HL-60 (cell line): ENCODE data around the gene TOMM22.
"Not testable (repeated sequence)": the region's sequence is repeated elsewhere in the genome, so short reads cannot be mapped to it uniquely, and the experiment has no call there.

ENCODE experiments used
- DNase-seq, 2 experiments: peaks; one replicate each; pipeline ENCODE4 v3.0.0-alpha.2; 2010 to 2020; ENCODE audit warnings: low read depth in 1 of 2, low spot score in 1 of 2
- H3K27ac ChIP-seq: fragments of 250-450 bp; sonication (Bioruptor Pico); replicated peaks from 2 replicates; pipeline ENCODE4 v1.5.1; 2020; ENCODE audit warnings: mild to moderate bottlenecking, moderate library complexity
- H3K27me3 ChIP-seq: fragments of 250-450 bp; sonication (Bioruptor Pico); 2 replicates; pipeline ENCODE4 v1.5.1; 2021; ENCODE audit warnings: mild to moderate bottlenecking, moderate library complexity; ENCODE audit not compliant: insufficient read depth, poor library complexity, severe bottlenecking
- H3K4me3 ChIP-seq: replicated peaks from 2 replicates; pipeline ENCODE4 v1.5.1; 2011; ENCODE audit warnings: mild to moderate bottlenecking, control low read depth, low read length; ENCODE audit not compliant: insufficient read depth
- GABPA ChIP-seq: IDR thresholded peaks from 2 replicates; pipeline ENCODE4 v1.6.1; 2012; ENCODE audit warnings: low read depth
- POLR2AphosphoS5 ChIP-seq: IDR thresholded peaks from 2 replicates; pipeline ENCODE4 v1.6.1; 2012; ENCODE audit warnings: low read depth
- SPI1 ChIP-seq: IDR thresholded peaks from 2 replicates; pipeline ENCODE4 v1.6.1; 2012; ENCODE audit warnings: low read depth, mild to moderate bottlenecking, borderline replicate concordance
- TF ChIP-seq, protein P1 (sequence below): IDR thresholded peaks from one replicate; pipeline ENCODE4 v1.5.1; 2011; ENCODE audit warnings: low read length, control low read depth, inconsistent platforms; ENCODE audit not compliant: insufficient read depth
- TF ChIP-seq, protein P2 (sequence below): IDR thresholded peaks from 2 replicates; pipeline ENCODE4 v1.6.1; 2012; ENCODE audit warnings: low read depth; ENCODE audit not compliant: insufficient replicate concordance

The TOMM22 gene

DNA sequence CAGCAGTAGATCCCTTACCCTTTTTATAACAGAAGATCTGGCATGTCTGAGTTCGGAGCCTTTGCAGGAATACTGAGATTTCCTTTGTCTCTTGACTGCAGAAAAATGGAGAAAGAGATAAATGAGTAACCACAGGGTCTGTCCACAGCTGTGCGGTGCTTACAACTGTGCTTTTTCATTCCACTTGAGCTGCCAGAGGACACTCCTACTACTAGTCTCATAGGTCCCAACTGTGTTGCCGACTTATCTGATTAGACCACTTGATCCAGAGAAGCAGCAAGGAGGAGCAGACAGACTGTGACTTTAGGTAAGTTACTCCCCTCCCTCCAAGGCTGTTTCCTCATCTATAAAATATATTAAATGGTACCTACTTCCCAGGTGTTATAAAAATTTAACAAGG, 43.0 kb upstream of the TOMM22 start:
- TF ChIP-seq, protein P1, sequence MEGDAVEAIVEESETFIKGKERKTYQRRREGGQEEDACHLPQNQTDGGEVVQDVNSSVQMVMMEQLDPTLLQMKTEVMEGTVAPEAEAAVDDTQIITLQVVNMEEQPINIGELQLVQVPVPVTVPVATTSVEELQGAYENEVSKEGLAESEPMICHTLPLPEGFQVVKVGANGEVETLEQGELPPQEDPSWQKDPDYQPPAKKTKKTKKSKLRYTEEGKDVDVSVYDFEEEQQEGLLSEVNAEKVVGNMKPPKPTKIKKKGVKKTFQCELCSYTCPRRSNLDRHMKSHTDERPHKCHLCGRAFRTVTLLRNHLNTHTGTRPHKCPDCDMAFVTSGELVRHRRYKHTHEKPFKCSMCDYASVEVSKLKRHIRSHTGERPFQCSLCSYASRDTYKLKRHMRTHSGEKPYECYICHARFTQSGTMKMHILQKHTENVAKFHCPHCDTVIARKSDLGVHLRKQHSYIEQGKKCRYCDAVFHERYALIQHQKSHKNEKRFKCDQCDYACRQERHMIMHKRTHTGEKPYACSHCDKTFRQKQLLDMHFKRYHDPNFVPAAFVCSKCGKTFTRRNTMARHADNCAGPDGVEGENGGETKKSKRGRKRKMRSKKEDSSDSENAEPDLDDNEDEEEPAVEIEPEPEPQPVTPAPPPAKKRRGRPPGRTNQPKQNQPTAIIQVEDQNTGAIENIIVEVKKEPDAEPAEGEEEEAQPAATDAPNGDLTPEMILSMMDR = no peak
- TF ChIP-seq GABPA = no peak
- no peak for TF ChIP-seq SPI1
- TF ChIP-seq, protein P2, sequence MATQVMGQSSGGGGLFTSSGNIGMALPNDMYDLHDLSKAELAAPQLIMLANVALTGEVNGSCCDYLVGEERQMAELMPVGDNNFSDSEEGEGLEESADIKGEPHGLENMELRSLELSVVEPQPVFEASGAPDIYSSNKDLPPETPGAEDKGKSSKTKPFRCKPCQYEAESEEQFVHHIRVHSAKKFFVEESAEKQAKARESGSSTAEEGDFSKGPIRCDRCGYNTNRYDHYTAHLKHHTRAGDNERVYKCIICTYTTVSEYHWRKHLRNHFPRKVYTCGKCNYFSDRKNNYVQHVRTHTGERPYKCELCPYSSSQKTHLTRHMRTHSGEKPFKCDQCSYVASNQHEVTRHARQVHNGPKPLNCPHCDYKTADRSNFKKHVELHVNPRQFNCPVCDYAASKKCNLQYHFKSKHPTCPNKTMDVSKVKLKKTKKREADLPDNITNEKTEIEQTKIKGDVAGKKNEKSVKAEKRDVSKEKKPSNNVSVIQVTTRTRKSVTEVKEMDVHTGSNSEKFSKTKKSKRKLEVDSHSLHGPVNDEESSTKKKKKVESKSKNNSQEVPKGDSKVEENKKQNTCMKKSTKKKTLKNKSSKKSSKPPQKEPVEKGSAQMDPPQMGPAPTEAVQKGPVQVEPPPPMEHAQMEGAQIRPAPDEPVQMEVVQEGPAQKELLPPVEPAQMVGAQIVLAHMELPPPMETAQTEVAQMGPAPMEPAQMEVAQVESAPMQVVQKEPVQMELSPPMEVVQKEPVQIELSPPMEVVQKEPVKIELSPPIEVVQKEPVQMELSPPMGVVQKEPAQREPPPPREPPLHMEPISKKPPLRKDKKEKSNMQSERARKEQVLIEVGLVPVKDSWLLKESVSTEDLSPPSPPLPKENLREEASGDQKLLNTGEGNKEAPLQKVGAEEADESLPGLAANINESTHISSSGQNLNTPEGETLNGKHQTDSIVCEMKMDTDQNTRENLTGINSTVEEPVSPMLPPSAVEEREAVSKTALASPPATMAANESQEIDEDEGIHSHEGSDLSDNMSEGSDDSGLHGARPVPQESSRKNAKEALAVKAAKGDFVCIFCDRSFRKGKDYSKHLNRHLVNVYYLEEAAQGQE = no peak
- TF ChIP-seq POLR2AphosphoS5 = no peak
- H3K27me3 ChIP-seq = no peaks in the 10 kb centered on the region
- no peak overlapping the region for H3K4me3 ChIP-seq
- no peak for DNase-seq
- H3K27ac ChIP-seq = no peak overlapping the region

DNA sequence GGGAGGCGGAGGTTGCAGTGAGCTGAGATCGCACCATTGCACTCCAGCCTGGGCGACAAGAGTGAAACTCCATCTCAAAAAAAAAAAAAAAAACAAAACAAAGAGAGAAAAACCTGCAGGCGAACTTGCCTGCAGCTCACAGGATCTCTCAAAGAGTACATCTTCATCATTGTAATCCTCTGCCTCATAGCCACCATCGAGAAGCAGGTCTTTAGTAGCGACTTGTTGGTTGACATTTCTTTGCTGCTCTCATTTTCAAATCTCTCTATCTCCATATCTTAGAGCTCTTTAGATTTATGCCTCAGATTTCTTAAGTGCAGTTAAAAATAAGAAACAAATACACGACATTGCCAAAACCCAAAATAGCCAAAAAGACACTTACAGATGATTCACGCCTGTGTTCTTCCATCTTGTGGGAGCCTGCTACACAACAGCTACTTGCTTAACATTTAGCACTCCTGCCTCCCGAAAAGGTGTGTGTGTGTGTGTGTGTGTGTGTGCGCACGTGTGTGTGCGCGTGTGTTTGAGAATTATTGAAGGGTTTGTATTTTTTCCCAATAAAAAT, 40.2 kb upstream of the TOMM22 start:
- no peak for DNase-seq
- TF ChIP-seq SPI1 = no peak
- no peak for TF ChIP-seq POLR2AphosphoS5
- no peak for TF ChIP-seq GABPA
- TF ChIP-seq, protein P2 = no peak
- TF ChIP-seq, protein P1 = no peak
- H3K4me3 ChIP-seq = no peak overlapping the region
- no peaks in the 10 kb centered on the region for H3K27me3 ChIP-seq
- no peak overlapping the region for H3K27ac ChIP-seq

DNA sequence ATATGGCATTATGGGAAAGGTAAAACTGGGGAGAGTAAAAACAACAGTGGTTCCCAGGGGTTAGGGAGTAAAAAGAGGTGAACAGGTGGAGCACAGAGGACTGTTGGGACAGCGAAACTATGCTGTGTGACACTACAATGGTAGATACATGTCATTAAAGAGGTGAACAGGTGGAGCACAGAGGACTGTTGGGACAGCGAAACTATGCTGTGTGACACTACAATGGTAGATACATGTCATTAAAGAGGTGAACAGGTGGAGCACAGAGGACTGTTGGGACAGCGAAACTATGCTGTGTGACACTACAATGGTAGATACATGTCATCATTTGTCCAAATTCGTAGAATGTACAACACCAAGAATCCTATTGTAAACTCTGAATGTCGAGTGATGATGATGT, 37.5 kb upstream of the TOMM22 start:
- H3K27ac ChIP-seq, H3K27me3 ChIP-seq, DNase-seq, H3K4me3 ChIP-seq: not testable (repeated sequence)

DNA sequence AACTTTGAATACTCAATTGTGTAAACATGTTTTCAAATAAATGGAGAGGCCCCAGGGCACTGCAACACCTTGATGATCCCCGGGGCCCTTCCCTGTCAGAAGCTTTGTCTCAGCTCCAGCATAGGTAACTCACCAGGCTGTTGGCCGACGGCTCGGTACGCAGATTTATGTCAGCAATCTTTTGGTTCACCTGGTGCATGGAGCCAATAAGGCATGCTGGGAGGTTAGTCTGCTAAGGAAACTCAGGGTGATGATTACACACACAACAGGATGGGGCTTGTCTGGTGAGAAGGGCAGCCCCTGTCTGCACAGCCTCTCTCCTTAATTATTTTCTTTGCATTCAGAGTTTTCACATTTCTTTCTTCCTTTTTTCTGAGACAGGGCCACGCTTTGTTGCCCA, 36.3 kb upstream of the TOMM22 start:
- TF ChIP-seq POLR2AphosphoS5 (no peak), SPI1 (no peak), GABPA (no peak)
- TF ChIP-seq, protein P1 = no peak
- TF ChIP-seq, protein P2 = no peak
- Histone ChIP-seq H3K4me3 (no peak overlapping the region), H3K27me3 (no peaks in the 10 kb centered on the region), H3K27ac (no peak overlapping the region)
- DNase-seq = no peak
